H9 (cell line): Measurements from ENCODE around the gene ACER3. TPM values are rescaled to one million over a fixed set of nuclear protein-coding genes. Genes with fewer than 3 reads are reported as not detected.

Experiments
- DNase-seq: peaks from one replicate; pipeline ENCODE4 v3.0.0-alpha.2; 2017
- H2AFZ ChIP-seq: one replicate; pipeline ENCODE4 v1.6.1; 2013; ENCODE audit warnings: mild to moderate bottlenecking, low read length, control low read depth, moderate library complexity
- H2AK5ac ChIP-seq: 2 replicates; pipeline ENCODE4 v1.6.1; 2013; ENCODE audit warnings: low read length, control low read depth, mixed read lengths; ENCODE audit not compliant: insufficient read length
- H2BK120ac ChIP-seq: one replicate; pipeline ENCODE4 v1.6.1; 2013; ENCODE audit warnings: low read depth, mild to moderate bottlenecking, low read length, control low read depth, inconsistent platforms; ENCODE audit not compliant: poor library complexity, severe bottlenecking
- H2BK12ac ChIP-seq: 2 replicates; pipeline ENCODE4 v1.6.1; 2013; ENCODE audit warnings: low read length, control low read depth, mixed read lengths, low read depth; ENCODE audit not compliant: insufficient read length
- H2BK15ac ChIP-seq: 2 replicates; pipeline ENCODE4 v1.6.1; 2013; ENCODE audit warnings: low read depth, low read length, control low read depth
- H2BK20ac ChIP-seq: one replicate; pipeline ENCODE4 v1.6.1; 2013; ENCODE audit warnings: low read depth, mild to moderate bottlenecking, low read length, control low read depth, inconsistent platforms; ENCODE audit not compliant: poor library complexity, severe bottlenecking
- H2BK5ac ChIP-seq: 2 replicates; pipeline ENCODE4 v1.6.1; 2013; ENCODE audit warnings: low read length, control low read depth, mixed read lengths; ENCODE audit not compliant: insufficient read length
- H3K14ac ChIP-seq: 2 replicates; pipeline ENCODE4 v1.6.1; 2013; ENCODE audit warnings: low read length, control low read depth; ENCODE audit not compliant: insufficient read depth
- H3K18ac ChIP-seq: 2 replicates; pipeline ENCODE4 v1.6.1; 2013; ENCODE audit warnings: low read depth, mild to moderate bottlenecking, mixed read lengths, low read length, control low read depth; ENCODE audit not compliant: insufficient read length
- H3K23ac ChIP-seq: 2 replicates; pipeline ENCODE4 v1.6.1; 2013; ENCODE audit warnings: low read length, control low read depth, mixed read lengths, low read depth; ENCODE audit not compliant: insufficient read length
- H3K23me2 ChIP-seq: 2 replicates; pipeline ENCODE4 v1.6.1; 2013; ENCODE audit warnings: low read depth, mild to moderate bottlenecking, mixed read lengths, low read length, control low read depth; ENCODE audit not compliant: insufficient read length, poor library complexity, severe bottlenecking
- H3K27ac ChIP-seq: 2 replicates; pipeline ENCODE4 v1.5.1; 2013; ENCODE audit warnings: low read length, control low read depth, mixed read lengths, low read depth; ENCODE audit not compliant: insufficient read length
- H3K27me3 ChIP-seq: 2 replicates; pipeline ENCODE4 v1.6.1; 2013; ENCODE audit warnings: low read length, control low read depth, inconsistent platforms; ENCODE audit not compliant: insufficient read depth
- H3K4ac ChIP-seq: 2 replicates; pipeline ENCODE4 v1.6.1; 2013; ENCODE audit warnings: low read depth, mild to moderate bottlenecking, control low read depth, inconsistent platforms, low read length, moderate library complexity
- H3K4me1 ChIP-seq: 2 replicates; pipeline ENCODE4 v1.6.1; 2013; ENCODE audit warnings: low read length, control low read depth, inconsistent platforms; ENCODE audit not compliant: insufficient read depth
- H3K4me2 ChIP-seq: 2 replicates; pipeline ENCODE4 v1.6.1; 2013; ENCODE audit warnings: low read length, control low read depth, mixed read lengths; ENCODE audit not compliant: insufficient read length, insufficient read depth
- H3K56ac ChIP-seq: 2 replicates; pipeline ENCODE4 v1.6.1; 2013; ENCODE audit warnings: low read depth, mild to moderate bottlenecking, mixed read lengths, low read length, control low read depth; ENCODE audit not compliant: insufficient read length
- H3K79me1 ChIP-seq: 2 replicates; pipeline ENCODE4 v1.6.1; 2013; ENCODE audit warnings: low read depth, mild to moderate bottlenecking, moderate library complexity, low read length, control low read depth, inconsistent platforms; ENCODE audit not compliant: insufficient read depth, poor library complexity, severe bottlenecking
- H3K79me2 ChIP-seq: 2 replicates; pipeline ENCODE4 v1.6.1; 2013; ENCODE audit warnings: low read length, control low read depth, inconsistent platforms; ENCODE audit not compliant: insufficient read depth
- H3K9ac ChIP-seq: 2 replicates; pipeline ENCODE4 v1.6.1; 2013; ENCODE audit warnings: low read length, control low read depth, mixed read lengths; ENCODE audit not compliant: insufficient read length; ENCODE audit errors: extremely low read depth
- H3K9me3 ChIP-seq: one replicate; pipeline ENCODE4 v1.6.1; 2013; ENCODE audit warnings: low read depth, low read length, inconsistent platforms; ENCODE audit not compliant: control insufficient read depth
- H3T11ph ChIP-seq: one replicate; pipeline ENCODE4 v1.6.1; 2013; ENCODE audit warnings: mild to moderate bottlenecking, low read length, control low read depth, inconsistent platforms
- H4K20me1 ChIP-seq: one replicate; pipeline ENCODE4 v1.6.1; 2013; ENCODE audit not compliant: control insufficient read depth, insufficient read length, insufficient read depth
- H4K5ac ChIP-seq: 2 replicates; pipeline ENCODE4 v1.6.1; 2013; ENCODE audit warnings: low read depth, mild to moderate bottlenecking, mixed read lengths, low read length, control low read depth; ENCODE audit not compliant: insufficient read length
- H4K8ac ChIP-seq: replicated peaks from 2 replicates; pipeline ENCODE4 v1.6.1; 2013; ENCODE audit warnings: low read length, control low read depth, mixed read lengths, low read depth; ENCODE audit not compliant: insufficient read length
- H4K91ac ChIP-seq: 2 replicates; pipeline ENCODE4 v1.6.1; 2013; ENCODE audit warnings: low read depth, mild to moderate bottlenecking, moderate library complexity, mixed read lengths, low read length, control low read depth; ENCODE audit not compliant: insufficient read length
- H3K27ac Mint-ChIP-seq, 3 experiments: 2 replicates in 2 of 3; 3 replicates in 1 of 3; pipeline ENCODE4 v1.8.0; 2020 to 2021; ENCODE audit warnings: mixed read lengths in 3 of 3, mild to moderate bottlenecking in 1 of 3, moderate library complexity in 1 of 3
- H3K27me3 Mint-ChIP-seq: 2 replicates; pipeline ENCODE4 v1.8.0; 2021; ENCODE audit warnings: low read depth, mild to moderate bottlenecking, moderate library complexity, mixed read lengths
- H3K36me3 Mint-ChIP-seq, 3 experiments: 2 replicates in 2 of 3; 3 replicates in 1 of 3; pipeline ENCODE4 v1.8.0; 2020 to 2021; ENCODE audit warnings: low read depth in 3 of 3, mixed read lengths in 3 of 3; ENCODE audit not compliant: insufficient read depth in 1 of 3
- H3K4me1 Mint-ChIP-seq, 2 experiments: 2 replicates each; pipeline ENCODE4 v1.8.0; 2020; ENCODE audit warnings: mixed read lengths in 2 of 2
- H3K4me3 Mint-ChIP-seq, 2 experiments: 2 replicates in 1 of 2; 3 replicates in 1 of 2; pipeline ENCODE4 v1.8.0; 2020 to 2021; ENCODE audit warnings: mild to moderate bottlenecking in 2 of 2, mixed read lengths in 2 of 2, moderate library complexity in 1 of 2
- H3K9me3 Mint-ChIP-seq, 2 experiments: 2 replicates in 1 of 2; 3 replicates in 1 of 2; pipeline ENCODE4 v1.8.0; 2020; ENCODE audit warnings: mild to moderate bottlenecking in 2 of 2, mixed read lengths in 2 of 2, moderate library complexity in 1 of 2
- WGBS: extraction: QIAGEN DNeasy Blood & Tissue Kit; methylation state at CpG from one replicate; pipeline ENCODE4 v1.1.7; 2013; ENCODE audit warnings: missing lambda C conversion rate, low lambda C conversion rate, mixed read lengths; ENCODE audit not compliant: insufficient read length; ENCODE audit errors: extremely low coverage; 5-methylcytosine and 5-hydroxymethylcytosine counted together
- total RNA-seq: library from RNA; stranded (reverse); gene quantifications from 2 replicates; pipeline ENCODE4 v1.2.1, GENCODE V29; 2021
- TF ChIP-seq, protein P1 (sequence below): fragments of 200-600 bp; sonication (generic); conservative IDR thresholded peaks from 3 replicates; pipeline ENCODE4 v1.8.0; 2021; ENCODE audit warnings: antibody characterized with exemption, mild to moderate bottlenecking

ACER3 gene
- total RNA-seq, 1 experiment from 2014 or later: 14.7 TPM

GRCh38 chr11:76978239-76978638 is 117.5 kb downstream of the ACER3 start:
- Mint-ChIP-seq H3K36me3 (no peaks in the 10 kb centered on the region), H3K27me3 (no peaks in the 10 kb centered on the region), H3K4me3 (no peak overlapping the region), H3K27ac (peak overlapping the region in 1 of 3 experiments; percentile 38; a peak in 1 of 7 replicates), H3K4me1 (no peaks in the 10 kb centered on the region), H3K9me3 (no peaks in the 10 kb centered on the region)
- H2BK20ac ChIP-seq: no peak overlapping the region
- no peaks in the 10 kb centered on the region for H3K4me1 ChIP-seq
- no peak overlapping the region for H2BK15ac ChIP-seq
- no peak overlapping the region for H4K8ac ChIP-seq
- H3K79me2 ChIP-seq: no peaks in the 10 kb centered on the region
- H4K5ac ChIP-seq: no peak overlapping the region
- H3K23me2 ChIP-seq: no peaks in the 10 kb centered on the region
- no peak overlapping the region for H3T11ph ChIP-seq
- no peaks in the 10 kb centered on the region for H3K27me3 ChIP-seq
- no CpG with 5 or more reads among the region's 4 CpGs for WGBS
- H3K23ac ChIP-seq: no peak overlapping the region
- no peak overlapping the region for H3K4ac ChIP-seq
- H3K79me1 ChIP-seq: no peaks in the 10 kb centered on the region
- H3K18ac ChIP-seq: no peak overlapping the region
- H2BK12ac ChIP-seq: no peak overlapping the region
- peak overlapping the region; percentile 65; the same call in 1 of the 2 replicates for H3K14ac ChIP-seq
- H2AK5ac ChIP-seq: no peak overlapping the region
- no peak overlapping the region for H3K27ac ChIP-seq
- TF ChIP-seq, protein P1, sequence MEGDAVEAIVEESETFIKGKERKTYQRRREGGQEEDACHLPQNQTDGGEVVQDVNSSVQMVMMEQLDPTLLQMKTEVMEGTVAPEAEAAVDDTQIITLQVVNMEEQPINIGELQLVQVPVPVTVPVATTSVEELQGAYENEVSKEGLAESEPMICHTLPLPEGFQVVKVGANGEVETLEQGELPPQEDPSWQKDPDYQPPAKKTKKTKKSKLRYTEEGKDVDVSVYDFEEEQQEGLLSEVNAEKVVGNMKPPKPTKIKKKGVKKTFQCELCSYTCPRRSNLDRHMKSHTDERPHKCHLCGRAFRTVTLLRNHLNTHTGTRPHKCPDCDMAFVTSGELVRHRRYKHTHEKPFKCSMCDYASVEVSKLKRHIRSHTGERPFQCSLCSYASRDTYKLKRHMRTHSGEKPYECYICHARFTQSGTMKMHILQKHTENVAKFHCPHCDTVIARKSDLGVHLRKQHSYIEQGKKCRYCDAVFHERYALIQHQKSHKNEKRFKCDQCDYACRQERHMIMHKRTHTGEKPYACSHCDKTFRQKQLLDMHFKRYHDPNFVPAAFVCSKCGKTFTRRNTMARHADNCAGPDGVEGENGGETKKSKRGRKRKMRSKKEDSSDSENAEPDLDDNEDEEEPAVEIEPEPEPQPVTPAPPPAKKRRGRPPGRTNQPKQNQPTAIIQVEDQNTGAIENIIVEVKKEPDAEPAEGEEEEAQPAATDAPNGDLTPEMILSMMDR: no peak
- H3K9ac ChIP-seq: no peak overlapping the region
- no peak overlapping the region for H2BK120ac ChIP-seq
- H3K9me3 ChIP-seq: no peaks in the 10 kb centered on the region
- no peak overlapping the region for H3K56ac ChIP-seq
- peak overlapping the region; percentile 75 for H4K91ac ChIP-seq
- no peak overlapping the region for H3K4me2 ChIP-seq
- DNase-seq: no peak
- no peaks in the 10 kb centered on the region for H4K20me1 ChIP-seq
- H2BK5ac ChIP-seq: no peak overlapping the region
- H2AFZ ChIP-seq: no peak overlapping the region
